ENCODE measurements around the gene PAFAH2. TPM values are rescaled to one million over a fixed set of nuclear protein-coding genes. Genes with fewer than 3 reads are reported as not detected.

The PAFAH2 gene
- total and polyA plus RNA-seq, 2 of the 13 experiments (the other 11 are each of a cell fraction or from before 2014, with no cell fraction given) = 6.9 to 9.4 TPM

DNA sequence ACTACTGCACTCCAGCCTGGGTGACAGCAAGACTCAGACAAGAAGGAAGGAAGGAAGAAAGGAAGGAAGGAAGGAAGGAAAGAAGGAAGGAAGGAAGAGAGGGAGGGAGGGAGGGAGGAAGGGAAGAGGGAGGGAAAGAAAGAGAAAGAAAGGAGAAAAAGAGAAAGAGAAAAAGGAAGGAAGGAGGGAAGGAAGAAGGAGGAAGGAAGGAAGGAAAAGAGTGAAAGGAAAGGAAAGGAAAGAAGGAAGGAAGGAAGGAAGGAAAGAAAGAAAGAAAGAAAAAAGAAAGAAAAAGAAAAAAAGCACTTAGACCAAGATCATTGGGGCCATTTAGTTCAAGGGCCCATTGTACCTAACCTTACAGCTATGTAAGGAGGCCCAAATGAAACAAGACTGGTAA is 42.3 kb downstream of the PAFAH2 start:
- no TSS peak for BruUV-seq (replicated peaks)

DNA sequence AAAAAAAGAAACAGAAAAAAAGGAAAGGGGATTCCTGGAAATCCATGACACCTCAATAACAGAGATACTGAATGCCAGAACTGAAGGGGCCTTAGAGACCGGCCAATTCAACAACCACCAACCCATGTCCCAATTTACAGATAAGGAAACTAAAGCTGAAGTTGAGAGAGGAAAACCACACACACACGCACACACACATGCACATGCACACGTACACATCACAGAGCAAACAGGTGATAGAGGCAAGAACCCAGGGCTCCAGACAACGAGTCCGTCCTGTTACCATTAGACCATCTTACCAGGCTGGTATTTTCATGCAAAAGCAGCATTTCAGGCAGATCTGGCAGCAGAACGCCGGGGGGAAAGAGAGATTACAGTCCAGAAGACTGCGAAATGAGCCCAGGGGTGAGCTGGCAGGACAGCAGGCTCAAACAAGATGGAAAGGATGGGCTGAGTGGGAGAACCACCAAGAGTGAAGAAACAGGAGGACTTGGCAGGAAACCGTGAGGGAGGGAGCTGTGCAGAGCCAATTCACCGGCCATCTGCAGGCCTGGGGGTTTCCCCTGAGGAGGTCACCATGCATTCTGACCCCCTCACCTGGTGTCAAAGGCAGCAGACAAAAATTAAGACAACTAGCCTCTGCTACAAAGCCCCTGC is 43.5 kb downstream of the PAFAH2 start:
- H3K36me3 ChIP-seq (replicated peaks in 1 of 2; ENCODE audit: control insufficient read depth in 1 of 2, insufficient read depth in 2 of 2, low read length in 2 of 2) = 0 out of 5 replicates have a peak, but pooled peaks cover 0 to 11% of the 10 kb centered on the region in 2 experiments
- intact Hi-C loops (cut with micrococcal nuclease; ENCODE audit: unreplicated experiment) (no loop called here), in situ Hi-C loops (cut with HindIII; ENCODE audit: extremely low pct_ligation_motif_present, low pct_unique_long_range_greater_than_20kb) (no loop called here)
- ChIA-PET CTCF (ENCODE audit: low intra/inter-chr PET ratio, low total read pairs) (no interaction called here), POLR2A (no interaction called here)
- ATAC-seq = no peak
- BruUV-seq (replicated peaks) = no TSS peak
- peaks cover 5% of the 10 kb centered on the region; the same call in 1 of the 2 replicates for H3K4me1 ChIP-seq (ENCODE audit: insufficient read depth, low read length)
- no peak overlapping the region for H3K27ac ChIP-seq (ENCODE audit: extremely low read length, insufficient read depth, low read length)
- no peaks in the 10 kb centered on the region for H4K20me1 ChIP-seq (ENCODE audit: insufficient read depth, low read length)
- H3K4me2 ChIP-seq (ENCODE audit: low read depth, low read length) = no peak overlapping the region
- no peak for DNase-seq (ENCODE audit: low spot score)
- WGBS (ENCODE audit: low lambda C conversion rate) = 75% methylated on average over 10 of the region's 10 CpGs
- no peak overlapping the region for H2AFZ ChIP-seq (ENCODE audit: low read length)
- no peak for FAIRE-seq
- no peaks in the 10 kb centered on the region for H3K27me3 ChIP-seq (ENCODE audit: control insufficient read depth in 1 of 2, insufficient read depth in 2 of 2, low read length in 2 of 2)
- H3K9ac ChIP-seq (ENCODE audit: insufficient read depth, low read depth, low read length) = no peak overlapping the region
- H3K79me2 ChIP-seq (ENCODE audit: insufficient read depth, low read length) = no peaks in the 10 kb centered on the region
- no peaks in the 10 kb centered on the region for H3K9me3 ChIP-seq (ENCODE audit: low read length)
- H3K4me3 ChIP-seq (replicated peaks in 1 of 3; ENCODE audit: insufficient read depth in 1 of 3, low read depth in 2 of 3, low read length in 3 of 3) = no peak overlapping the region
- TF ChIP-seq ZNF607 (CRISPR knock-in tag; IDR thresholded peaks at IDR 0.05; ENCODE audit: borderline replicate concordance) (no peak), ZNF572 (CRISPR knock-in tag; IDR thresholded peaks at IDR 0.05) (no peak), HOXA5 (CRISPR knock-in tag; IDR thresholded peaks at IDR 0.05) (no peak)
- TF ChIP-seq, protein P1, sequence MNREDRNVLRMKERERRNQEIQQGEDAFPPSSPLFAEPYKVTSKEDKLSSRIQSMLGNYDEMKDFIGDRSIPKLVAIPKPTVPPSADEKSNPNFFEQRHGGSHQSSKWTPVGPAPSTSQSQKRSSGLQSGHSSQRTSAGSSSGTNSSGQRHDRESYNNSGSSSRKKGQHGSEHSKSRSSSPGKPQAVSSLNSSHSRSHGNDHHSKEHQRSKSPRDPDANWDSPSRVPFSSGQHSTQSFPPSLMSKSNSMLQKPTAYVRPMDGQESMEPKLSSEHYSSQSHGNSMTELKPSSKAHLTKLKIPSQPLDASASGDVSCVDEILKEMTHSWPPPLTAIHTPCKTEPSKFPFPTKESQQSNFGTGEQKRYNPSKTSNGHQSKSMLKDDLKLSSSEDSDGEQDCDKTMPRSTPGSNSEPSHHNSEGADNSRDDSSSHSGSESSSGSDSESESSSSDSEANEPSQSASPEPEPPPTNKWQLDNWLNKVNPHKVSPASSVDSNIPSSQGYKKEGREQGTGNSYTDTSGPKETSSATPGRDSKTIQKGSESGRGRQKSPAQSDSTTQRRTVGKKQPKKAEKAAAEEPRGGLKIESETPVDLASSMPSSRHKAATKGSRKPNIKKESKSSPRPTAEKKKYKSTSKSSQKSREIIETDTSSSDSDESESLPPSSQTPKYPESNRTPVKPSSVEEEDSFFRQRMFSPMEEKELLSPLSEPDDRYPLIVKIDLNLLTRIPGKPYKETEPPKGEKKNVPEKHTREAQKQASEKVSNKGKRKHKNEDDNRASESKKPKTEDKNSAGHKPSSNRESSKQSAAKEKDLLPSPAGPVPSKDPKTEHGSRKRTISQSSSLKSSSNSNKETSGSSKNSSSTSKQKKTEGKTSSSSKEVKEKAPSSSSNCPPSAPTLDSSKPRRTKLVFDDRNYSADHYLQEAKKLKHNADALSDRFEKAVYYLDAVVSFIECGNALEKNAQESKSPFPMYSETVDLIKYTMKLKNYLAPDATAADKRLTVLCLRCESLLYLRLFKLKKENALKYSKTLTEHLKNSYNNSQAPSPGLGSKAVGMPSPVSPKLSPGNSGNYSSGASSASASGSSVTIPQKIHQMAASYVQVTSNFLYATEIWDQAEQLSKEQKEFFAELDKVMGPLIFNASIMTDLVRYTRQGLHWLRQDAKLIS (CRISPR knock-in tag; IDR thresholded peaks at IDR 0.05) = no peak

More for the DNA sequence above, 42.3 kb downstream of the PAFAH2 start:
- Histone ChIP-seq H3K36me3 (replicated peaks in 1 of 2; ENCODE audit: control insufficient read depth in 1 of 2, insufficient read depth in 2 of 2, low read length in 2 of 2) (peaks cover 3 to 21% of the 10 kb centered on the region in 2 experiments; a peak in 2 of 5 replicates), H3K27me3 (ENCODE audit: control insufficient read depth in 1 of 2, insufficient read depth in 2 of 2, low read length in 2 of 2) (no peaks in the 10 kb centered on the region), H3K9me3 (ENCODE audit: low read length) (no peaks in the 10 kb centered on the region), H2AFZ (ENCODE audit: low read length) (no peak overlapping the region), H3K27ac (ENCODE audit: extremely low read length, insufficient read depth, low read length) (no peak overlapping the region), H3K4me3 (replicated peaks in 1 of 3; ENCODE audit: insufficient read depth in 1 of 3, low read depth in 2 of 3, low read length in 3 of 3) (no peak overlapping the region), H3K4me2 (ENCODE audit: low read depth, low read length) (no peak overlapping the region), H4K20me1 (ENCODE audit: insufficient read depth, low read length) (no peaks in the 10 kb centered on the region), H3K9ac (ENCODE audit: insufficient read depth, low read depth, low read length) (no peak overlapping the region), H3K79me2 (ENCODE audit: insufficient read depth, low read length) (no peaks in the 10 kb centered on the region), H3K4me1 (ENCODE audit: insufficient read depth, low read length) (peaks cover 5% of the 10 kb centered on the region; the same call in 1 of the 2 replicates)
- no peak for DNase-seq (ENCODE audit: low spot score)
- CTCF ChIA-PET (ENCODE audit: low intra/inter-chr PET ratio, low total read pairs) = no interaction called here
- TF ChIP-seq XBP1 (CRISPR knock-in tag; IDR thresholded peaks at IDR 0.05) = no peak
- TF ChIP-seq HNRNPK (IDR thresholded peaks at IDR 0.05; ENCODE audit: low read depth, low read length, poor library complexity, severe bottlenecking) = peak; percentile 28
- FAIRE-seq = no peak
- ATAC-seq = no peak
- in situ Hi-C loops (cut with HindIII; ENCODE audit: extremely low pct_ligation_motif_present, low pct_unique_long_range_greater_than_20kb) (no loop called here), intact Hi-C loops (cut with micrococcal nuclease; ENCODE audit: unreplicated experiment) (no loop called here)
- POLR2A ChIA-PET = no interaction called here
